Activated CD8-positive, alpha-beta memory T cell treated with anti-CD3 and anti-CD28 coated beads for 36 hours (primary cell): ENCODE measurements around the gene SLU7. TPM values are rescaled to one million over a fixed set of nuclear protein-coding genes. Genes with fewer than 3 reads are reported as not detected.

Experiments
- CTCF ChIA-PET: fragments of 350-600 bp; sonication (Branson Sonifier 250); formaldehyde crosslinking; loops from one replicate; lab custom pipeline; 2021; ENCODE audit warnings: antibody characterized with exemption; lab: Charles Lee
- POLR2A ChIA-PET: fragments of 350-600 bp; sonication (Branson Sonifier 250); formaldehyde crosslinking; loops from one replicate; lab custom pipeline; 2021; ENCODE audit warnings: antibody characterized with exemption; lab: Charles Lee
- total RNA-seq, 2 experiments: library from RNA; stranded (reverse); gene quantifications; one replicate each; pipeline ENCODE4 v1.2.3, GENCODE V29; 2021

SLU7 gene
- total RNA-seq, 2 experiments from 2014 or later, result 37.8 to 42.0 TPM

DNA sequence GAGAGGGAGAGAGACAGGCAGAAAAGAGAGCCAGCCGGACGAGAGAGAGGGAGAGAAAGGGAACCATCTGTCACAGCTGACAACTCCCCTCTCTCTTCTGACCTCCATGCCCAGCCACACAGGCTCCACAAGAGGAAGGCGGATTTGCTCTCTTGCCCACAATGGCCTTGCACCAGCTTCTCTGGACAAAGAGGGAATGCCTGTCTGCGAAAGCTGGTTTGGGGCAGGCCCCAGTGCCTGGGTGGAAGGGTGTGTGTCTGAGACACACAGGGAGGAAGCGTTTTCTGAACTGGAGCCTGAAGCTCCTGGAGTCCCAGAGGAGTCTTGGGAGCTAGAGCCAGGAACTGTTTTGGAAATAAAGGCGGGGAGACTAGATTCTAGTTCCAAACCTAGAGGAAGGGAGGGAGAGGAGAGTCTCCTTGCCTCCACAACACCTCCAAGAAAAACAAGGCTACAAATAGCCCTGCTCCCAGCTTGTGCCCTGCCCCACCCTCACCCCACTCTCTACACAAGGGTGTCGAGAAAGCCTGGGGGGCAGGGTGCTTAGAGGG, 60.9 kb downstream of the SLU7 start:
- CTCF ChIA-PET, result interaction anchor here (0.6 kb wide), 1 partner anchor 200 kb away, joined by 4 read pairs; no protein-coding TSS in a partner anchor
- POLR2A ChIA-PET, result no interaction called here

DNA sequence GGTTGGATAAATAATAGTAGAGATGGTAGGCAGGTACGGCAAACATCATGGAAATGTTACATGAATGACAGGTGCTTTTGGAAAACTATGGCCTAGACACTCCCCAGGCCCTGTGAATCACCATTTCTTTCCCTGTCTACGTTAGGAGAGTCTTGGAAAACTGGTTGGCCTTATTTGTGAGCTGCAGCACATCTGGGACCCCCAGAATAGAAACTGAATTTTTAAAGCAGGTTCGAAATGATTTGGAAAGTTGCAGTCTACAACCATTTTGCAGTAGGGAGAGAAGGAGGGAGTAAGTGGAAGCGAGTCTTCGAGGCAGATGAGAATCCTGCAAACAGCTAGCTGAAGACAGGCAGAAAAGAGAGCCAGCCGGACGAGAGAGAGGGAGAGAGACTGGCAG, 61.5 kb downstream of the SLU7 start:
- CTCF ChIA-PET, result interaction anchor here (1.3 kb wide), 1 partner anchor 38 kb away, joined by 3 read pairs; no protein-coding TSS in a partner anchor
- POLR2A ChIA-PET, result no interaction called here

DNA sequence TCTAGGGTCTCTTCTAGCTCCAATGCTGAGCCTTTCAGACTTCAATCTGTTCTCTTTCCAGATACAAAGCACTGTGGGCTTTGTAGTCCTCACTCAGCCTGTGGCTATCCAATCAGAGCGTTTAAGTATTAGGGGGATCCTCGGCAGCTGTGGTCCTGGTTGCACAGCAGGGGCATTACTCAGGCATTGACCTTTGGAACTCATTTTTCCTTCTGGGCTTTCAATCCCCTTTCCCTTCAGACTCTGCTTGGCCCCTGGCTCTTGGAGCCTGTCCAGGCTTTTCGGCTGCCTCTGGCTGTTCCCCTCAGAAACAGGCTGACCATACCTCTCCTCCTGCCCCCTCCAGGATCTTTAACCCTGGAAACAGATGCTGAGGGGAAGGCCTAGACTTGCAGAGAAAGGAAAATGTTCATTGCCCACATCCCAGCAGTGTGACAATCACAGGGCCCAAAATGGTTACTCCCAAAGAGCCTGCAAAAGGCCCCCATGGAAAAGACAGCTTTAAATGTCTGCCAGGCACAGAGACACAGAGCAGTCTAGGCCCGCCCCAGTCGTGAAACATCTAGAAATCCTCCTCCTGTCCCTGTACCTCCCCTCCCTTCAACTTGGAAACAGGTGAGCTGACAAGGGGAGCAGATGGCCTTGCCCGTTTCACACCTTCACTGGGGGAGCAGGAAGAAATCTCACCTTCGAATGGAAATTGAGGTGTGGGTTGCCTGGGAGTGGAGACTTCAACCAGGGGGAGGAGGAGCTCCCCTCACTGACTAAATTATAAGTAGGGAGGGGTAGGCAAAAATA, 62.1 kb downstream of the SLU7 start:
- CTCF ChIA-PET, result interaction anchor here (0.6 to 1.3 kb wide), 2 partner anchors 39 to 161 kb away, joined by 3 to 4 read pairs; no protein-coding TSS in a partner anchor
- POLR2A ChIA-PET, result no interaction called here

DNA sequence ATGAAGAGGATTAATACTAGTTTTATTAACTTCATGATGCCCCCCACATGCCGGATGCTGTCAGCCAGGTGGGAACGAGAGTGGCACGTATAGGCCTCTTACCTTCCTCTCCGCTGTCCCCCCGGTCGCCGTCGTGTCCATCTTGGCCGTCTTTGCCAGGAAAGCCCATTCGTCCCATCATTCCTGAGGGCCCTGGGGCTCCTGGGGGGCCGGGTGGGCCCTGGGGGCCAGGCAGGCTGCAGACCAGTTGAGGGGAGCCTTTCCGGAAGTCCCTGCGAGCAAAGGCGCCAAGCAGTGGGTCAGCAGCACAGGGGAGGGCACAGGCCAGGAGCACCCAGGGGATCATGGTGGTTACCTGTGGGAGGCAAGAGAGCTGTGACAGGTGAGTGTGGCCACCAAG, 64.2 kb downstream of the SLU7 start:
- ChIA-PET CTCF (no interaction called here), POLR2A (no interaction called here)

DNA sequence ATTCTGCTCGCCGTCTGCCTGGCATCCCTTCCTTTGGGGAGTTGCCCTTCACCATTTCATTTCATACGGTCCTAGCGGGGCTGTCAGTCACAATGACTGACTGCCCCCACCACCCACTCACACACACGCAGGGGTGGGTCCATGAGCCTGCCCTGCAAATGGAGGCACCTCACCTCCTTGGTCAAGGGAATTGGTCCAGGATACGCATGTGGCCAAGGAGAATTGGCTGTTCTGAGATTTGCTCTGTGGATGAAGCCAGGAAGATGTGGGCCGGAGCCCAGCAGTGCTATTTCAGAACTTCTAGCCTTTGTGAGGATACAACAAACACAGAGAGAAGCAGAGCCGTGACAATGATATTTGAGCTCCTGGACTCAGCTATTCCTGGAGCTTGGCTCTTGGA, 65.5 kb downstream of the SLU7 start:
- POLR2A ChIA-PET, result no interaction called here
- CTCF ChIA-PET, result interaction anchor here (0.6 kb wide), 1 partner anchor 831 kb away, joined by 3 read pairs; no protein-coding TSS in a partner anchor

DNA sequence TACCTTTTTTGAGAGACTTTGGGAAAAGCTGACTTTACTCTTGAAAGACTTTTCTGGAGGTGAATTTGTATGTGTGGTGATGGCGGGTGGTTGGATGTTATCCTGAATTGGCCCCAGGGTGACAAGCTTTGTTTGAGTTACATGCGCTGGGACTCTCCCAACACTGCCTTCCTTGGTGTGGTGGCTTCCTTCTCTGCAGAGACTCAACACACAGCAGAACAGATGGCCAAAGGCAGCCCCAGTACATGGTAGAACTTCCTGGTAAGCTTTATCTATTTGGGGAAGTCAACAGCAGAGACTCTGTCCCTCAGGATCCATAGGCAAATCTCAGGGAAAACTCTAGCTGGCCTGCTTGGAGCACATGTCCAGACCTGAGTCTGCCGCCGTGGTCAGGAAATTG, 66.6 kb downstream of the SLU7 start:
- ChIA-PET CTCF (no interaction called here), POLR2A (no interaction called here)

Other genes starting within 250 kb of the SLU7 start
- gene FABP6, start 189.6 kb downstream of the SLU7 start, total RNA-seq, result not detected
- gene CCNJL, start 106.5 kb downstream of the SLU7 start, total RNA-seq, result under 1 TPM in 1 of 2 experiments, not detected in 1; 0.13 TPM
- not detected for gene C1QTNF2, start 48.5 kb downstream of the SLU7 start, total RNA-seq
- 1 to 10 TPM; 1.0 to 1.2 TPM for gene FAM200C, start 19.0 kb downstream of the SLU7 start, total RNA-seq
- gene PTTG1, start 2.8 kb upstream of the SLU7 start, total RNA-seq, result 100 to 1,000 TPM; 103 to 106 TPM